Glomerular visceral epithelial cell (primary cell): ENCODE data around the gene AGO1.
A peak's percentile ranks its signal among the peaks of the same experiment; 100 is the strongest.

Source experiments
- DNase-seq: peaks from one replicate; pipeline ENCODE4 v3.0.0-alpha.2; 2016; ENCODE audit errors: extremely low spot score

AGO1 gene

DNA sequence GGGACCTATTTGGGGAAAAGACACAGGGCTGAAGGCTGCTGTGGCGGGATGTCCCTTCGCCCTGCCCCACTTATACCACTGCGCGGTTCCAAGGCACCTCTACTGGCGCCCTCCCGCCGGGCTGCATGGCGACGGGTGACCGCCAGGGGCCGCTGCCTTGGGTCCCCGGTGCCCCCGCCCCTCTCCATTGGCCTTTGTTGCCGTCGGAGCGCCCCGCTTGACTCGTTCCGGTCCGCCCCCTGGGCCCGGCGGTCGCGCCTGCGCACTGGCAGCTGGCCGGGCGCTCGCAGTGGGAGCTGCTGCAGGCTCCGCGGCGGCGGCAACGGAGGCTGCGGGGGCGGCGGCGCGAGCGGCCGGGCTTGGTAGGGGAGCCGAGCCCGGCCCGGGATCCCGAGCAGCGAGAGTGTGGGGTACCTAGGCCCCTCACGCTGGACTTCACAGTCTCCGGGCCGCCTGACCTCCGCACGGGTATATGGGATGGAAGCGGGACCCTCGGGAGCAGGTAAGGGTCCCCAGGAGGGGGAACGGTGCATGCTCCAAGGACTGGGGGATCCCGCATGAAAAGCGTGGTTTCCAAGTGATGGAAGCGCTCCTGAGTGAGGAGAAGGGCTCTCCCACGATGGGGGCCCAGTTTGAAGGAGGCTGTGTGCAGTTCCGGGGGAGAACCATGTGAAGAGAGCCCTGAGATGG, at the start of gene AGO1:
AGO1 (plus strand) TSS at position 265 of the 690 bp plus-strand sequence; CDS start at position 478, 213 bp downstream.
- DNase-seq: peak; percentile 95

DNA sequence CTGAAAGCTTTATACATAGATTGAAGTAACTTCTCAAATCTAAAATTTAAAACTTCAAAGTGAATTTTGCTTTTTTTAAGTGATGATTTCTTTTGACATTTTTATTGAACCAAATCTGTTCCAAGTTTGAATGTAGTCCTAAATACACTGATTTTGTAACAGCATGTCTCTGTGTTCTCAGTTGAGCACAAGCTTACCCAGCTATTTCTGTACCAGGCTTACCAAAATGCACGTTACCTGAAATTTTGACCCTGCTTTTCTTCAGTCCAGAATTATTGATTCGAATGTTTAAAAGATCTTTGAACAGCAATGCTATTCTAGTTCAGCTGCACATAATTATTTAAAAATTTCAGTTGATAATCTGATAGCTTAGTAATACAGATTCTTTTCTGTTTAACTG, 49.6 kb upstream of the AGO1 start:
- no peak for DNase-seq

DNA sequence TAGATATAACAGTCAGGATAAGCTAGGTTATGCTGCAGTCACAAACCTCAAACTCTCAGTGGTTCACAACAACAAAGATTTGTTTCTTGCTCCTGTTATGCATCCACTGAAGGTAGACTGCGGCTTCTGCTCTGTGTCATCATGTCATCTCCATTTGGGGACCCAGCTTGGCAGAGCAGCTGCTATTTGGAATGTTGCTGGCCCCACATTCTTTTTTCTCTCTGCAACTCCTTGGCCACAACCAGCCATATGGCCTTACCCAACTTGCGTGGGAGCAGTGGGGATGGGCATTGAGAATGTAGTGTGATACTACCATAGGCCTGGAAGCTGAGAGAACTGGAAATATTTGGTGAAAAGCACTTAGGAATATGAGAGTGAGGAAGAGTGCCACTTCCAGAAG, 48.8 kb upstream of the AGO1 start:
- DNase-seq: no peak

DNA sequence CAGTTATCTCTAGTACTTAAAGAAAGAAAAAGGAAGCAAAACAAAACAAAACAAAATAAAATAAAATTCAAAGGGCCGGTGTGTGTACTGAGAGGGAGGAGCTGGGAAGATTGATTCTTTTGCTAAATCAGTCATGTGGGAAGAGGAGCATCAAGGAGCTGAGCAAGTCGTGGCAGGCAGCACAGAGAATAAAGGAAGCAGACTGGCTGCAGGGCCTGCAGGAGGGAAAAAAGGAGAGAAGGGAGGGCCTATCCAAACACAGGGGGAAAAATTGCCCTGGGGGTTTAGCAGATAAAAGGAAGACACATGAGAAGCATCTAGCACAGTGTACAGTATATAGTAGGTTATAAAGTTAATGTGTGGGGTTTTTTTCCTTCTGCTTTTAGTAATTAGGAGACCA, 47.6 kb upstream of the AGO1 start:
- DNase-seq: no peak

DNA sequence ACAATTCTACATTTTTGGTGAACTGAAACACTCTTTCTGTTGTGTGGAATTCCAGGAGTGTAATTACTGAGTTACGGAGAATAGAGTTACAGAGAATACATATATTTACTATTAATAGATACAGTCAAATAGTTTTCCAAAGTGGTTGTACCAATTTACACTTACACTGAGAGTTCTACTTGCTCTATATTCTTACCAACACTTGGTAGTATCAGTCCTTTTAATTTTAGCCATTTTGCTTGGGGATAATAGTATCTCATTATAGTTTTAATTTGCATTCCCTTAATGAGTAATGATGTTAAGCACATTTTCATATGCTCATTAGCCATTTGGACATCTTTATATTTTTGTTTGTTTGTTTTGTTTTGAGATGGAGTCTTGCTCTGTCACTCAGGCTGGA, 46.3 kb upstream of the AGO1 start:
- no peak for DNase-seq

DNA sequence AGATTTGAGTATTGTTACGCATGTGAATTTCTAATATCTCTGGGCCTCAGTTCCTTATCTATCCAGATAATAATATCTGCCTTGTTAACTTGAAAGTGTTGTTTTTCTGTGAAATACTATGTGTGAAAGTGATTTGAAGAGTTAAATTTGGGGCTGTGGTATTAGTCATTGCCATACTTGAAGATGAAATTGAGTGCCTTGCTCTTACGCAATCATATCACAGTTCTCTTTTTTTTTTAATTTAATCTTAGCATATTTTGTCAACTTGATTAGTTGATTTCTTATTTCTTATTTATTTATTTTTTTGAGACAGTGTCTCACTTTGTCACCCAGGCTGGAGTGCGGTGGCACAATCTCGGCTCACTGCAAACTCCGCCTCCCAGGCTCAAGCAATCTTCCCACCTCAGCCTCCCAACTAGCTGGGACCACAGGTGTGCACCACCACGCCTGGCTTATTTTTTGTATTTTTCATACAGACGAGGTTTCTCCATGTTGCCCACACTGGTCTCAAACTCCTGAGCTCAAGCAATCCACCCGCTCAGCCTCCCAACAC, 44.2 kb upstream of the AGO1 start:
- no peak for DNase-seq

DNA sequence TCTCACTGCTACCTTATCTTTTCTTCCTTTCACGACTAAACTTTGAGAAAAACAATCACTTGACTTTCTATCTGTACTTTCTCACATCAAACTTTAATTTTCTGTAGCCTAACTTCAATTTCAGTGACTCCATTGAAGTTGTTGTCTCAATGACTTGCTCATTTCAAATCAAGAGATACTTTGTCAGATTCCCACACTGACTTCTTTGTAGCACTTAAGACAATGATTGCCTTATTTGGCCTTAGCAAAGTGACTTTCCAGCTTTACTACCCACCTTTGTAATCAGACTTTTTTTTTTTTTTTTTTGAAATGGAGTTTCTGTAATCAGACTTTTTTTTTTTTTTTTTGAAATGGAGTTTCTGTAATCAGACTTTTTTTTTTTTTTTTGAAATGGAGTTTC, 38.2 kb upstream of the AGO1 start:
- no peak for DNase-seq

DNA sequence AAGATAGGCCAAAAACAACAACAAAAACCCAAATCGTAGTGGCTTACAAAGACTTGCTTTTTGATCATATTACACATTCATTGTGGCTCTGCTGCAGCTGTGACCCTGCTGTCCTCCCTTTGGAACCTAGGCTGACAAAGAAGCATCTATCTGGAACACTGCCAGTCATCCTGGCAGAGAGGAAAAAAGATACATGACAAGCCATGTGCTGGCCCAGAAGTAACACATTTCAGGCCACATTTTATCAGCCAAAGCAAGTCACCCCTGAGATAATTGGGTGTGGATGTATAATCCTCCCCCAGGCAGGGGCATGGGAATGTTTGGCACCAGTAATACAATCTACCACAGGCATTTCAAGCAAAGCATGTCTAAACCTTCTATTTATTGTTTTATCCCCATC, 37.2 kb upstream of the AGO1 start:
- no peak for DNase-seq

DNA sequence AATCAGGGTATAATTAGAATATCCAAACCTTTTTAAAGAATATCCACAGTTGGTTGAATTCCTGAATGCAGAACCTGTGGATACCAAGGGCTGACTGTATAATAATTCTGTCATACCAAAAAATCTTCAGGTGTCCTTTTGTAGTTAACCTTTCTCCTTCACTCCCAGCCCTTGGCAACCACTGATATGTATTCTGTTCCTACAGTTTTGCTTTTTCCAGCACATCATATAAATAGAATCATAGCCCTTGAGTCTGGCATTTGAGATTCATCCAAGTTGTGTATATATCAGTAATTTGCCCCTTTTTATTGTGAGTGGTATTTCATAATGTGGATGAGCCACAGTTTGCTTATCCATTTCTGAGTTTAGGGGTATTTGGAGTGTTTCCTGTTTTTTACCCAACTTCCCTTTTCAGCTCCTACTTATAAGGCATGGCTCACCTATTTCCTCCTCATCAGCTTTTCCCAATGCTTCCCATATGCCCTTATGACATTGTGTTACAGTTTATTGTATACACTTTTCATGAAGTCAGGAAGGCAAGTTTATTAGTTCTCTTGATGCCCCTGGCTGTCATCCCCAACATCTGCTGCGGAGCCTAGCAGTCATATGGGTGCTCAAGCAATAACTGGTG, 35.0 kb upstream of the AGO1 start:
- DNase-seq: no peak

DNA sequence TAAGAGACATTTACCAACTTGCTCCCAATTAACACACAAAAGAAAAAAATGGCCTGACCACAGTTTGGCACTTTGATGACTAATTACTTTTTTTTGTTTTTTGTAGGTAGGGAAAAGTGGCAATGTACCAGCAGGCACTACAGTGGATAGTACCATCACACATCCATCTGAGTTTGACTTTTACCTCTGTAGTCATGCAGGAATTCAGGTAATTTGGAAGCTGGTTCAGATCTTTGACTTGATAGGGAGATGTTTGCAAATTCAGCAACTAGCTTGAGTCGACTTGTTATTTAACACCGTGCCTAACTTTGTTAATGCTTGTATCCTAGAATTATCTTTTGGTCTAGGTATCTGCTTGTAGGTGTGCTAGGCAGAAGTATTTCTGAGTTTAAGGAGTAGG, 33.0 kb upstream of the AGO1 start:
- DNase-seq: no peak

DNA sequence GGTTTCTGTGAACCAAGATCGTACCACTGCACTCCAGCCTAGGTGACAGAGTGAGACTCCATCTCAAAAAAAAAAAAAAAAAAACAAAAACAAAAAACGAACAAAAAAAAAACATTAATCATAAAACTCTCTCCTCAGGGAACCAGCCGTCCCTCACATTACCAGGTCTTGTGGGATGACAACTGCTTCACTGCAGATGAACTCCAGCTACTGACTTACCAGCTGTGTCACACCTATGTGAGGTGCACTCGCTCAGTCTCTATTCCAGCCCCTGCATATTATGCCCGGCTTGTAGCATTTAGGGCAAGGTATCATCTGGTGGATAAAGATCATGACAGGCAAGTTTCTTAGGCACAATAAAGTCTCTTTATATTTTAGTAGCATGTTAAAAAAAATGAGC, 32.3 kb upstream of the AGO1 start:
- DNase-seq: no peak

DNA sequence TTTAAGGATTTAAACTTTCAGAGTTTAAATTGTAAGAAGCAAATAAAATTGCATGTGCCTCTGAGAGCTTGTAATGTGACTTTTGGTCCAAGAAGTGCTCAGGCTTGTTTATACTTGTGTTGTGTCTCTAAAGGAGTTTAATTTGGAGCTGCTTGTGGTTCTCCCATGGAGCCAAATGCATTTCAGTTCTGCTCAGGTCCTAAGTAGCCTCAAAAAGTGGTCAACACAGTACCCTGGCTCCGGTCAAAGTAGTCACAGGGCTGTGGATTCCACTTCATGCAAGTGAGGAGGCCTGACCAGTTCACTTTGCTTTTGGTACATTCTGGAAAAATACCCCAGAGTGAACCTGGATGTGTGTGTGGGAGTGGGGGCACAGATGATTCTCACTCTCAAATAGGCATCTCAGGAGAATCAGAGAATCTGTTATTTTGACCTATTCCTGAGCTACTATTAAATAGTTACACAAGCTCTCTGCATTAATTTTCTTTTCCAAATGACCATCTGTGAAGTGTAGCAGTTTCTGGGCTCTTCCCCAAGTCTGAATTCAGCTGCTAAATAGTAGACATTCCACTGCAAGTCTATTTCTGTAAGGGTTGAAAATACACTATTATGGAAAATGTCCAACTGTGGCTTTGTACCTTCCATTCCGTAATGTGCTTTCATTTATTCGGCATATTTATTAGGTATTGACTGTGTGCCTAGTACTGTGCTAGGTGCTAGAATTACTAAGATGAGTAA, 31.7 kb upstream of the AGO1 start:
- DNase-seq: no peak

DNA sequence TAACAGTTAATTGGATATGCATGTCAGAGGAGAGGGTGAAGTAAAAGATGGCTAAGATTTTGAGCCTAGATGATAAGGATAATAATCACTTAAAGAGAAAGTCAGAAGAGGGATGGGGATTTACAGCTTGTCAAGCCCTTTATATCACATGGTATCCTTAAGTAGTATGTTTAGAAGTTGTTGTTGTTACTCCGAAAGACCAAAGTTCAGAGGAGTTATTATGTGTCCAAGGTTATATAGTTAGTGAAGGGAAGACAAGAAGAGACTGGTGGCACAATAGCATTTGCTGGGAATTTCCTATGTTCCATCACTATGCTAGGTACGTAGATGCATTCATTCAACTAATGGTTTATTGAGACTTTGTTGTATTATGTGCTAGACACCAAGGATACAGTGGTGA, 30.8 kb upstream of the AGO1 start:
- DNase-seq: no peak

DNA sequence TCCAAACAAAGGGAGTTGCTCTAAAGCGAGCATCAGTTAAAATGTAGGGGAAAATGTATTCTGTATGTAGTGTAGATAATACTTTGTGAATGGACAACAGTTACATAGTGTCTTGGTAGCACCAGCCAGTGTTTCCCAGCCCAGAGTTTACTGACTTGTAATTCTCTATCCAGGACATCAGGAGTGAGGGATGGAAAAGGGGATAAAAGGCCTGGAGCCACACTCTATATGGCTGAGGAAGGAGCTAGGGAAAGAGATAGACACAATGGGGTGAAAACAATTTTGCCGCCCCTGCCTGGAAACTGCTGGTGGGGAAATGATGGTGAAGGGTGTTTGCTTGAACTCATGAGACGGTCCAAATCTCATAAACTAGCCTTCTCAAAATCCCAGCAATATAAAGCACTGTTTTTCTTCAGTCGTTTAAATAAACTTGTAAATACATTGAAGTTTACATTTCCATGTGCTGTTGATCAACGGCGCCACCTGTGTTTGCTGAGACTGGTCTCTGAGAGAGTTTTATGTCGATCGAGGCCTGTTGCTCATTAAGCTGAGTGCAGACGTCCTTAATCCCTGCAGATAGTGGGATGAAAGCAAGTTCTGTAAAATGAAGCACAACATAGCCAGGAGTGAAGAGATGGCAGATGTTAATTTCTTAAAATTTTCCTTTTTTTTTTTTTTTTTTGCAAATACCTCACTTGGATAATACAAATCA, 27.9 kb upstream of the AGO1 start:
- no peak for DNase-seq

DNA sequence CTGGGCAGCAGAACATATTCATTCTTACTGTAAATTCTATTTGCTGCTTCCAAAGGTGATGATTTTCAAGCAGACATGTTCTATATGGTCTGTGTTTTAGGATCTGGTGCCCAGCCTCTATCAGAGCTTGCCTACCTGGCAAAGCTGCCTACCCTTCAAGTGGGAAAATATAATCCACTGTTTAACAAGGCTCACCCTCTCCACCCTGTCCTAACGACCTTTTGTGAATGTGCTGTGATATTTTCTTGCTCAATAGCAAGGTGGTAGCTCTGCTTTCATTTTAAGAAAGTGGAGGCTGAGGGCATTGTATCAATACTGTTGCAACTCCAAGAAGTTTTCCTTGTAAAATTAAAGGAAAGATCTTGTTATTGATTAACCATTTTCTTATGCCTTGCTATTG, 26.0 kb upstream of the AGO1 start:
- DNase-seq: no peak

DNA sequence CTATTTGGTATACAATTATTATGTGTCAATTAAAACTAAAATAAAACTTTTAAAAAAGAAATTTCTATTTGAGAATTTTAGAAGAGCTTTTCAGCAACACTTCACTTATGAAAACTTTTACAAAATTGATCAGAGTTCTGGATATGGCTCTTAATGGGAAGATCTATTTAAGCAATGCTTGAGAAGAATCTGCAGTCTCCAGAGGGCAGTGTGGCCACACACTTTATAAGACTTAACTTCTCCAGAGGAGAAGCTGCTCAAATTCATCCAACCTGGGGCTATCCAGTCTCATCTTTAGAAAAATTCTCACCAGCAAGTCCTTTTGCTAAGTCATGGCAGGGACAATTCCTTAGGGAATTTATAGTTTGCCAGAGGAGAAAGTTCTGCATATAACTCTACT, 25.2 kb upstream of the AGO1 start:
- DNase-seq: no peak

DNA sequence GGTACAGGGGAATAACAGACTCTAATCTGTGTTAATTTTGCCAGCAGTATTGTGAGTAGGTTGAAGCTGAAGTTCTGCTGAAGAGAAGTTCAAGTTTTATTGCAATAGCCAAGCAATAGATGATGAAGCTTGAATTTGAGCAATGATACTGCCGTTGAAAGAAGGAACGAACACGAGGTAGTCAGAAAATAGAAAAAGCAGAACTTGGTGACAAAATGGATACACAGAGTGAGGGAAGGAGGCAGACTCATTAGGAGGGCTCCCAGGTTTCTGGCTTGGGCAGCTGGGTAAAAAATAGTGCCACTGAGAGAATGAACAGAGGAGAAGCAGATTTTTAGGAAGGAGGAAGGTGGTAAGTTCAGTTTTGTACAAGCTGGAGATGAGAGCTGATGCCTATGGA, 22.3 kb upstream of the AGO1 start:
- no peak for DNase-seq

DNA sequence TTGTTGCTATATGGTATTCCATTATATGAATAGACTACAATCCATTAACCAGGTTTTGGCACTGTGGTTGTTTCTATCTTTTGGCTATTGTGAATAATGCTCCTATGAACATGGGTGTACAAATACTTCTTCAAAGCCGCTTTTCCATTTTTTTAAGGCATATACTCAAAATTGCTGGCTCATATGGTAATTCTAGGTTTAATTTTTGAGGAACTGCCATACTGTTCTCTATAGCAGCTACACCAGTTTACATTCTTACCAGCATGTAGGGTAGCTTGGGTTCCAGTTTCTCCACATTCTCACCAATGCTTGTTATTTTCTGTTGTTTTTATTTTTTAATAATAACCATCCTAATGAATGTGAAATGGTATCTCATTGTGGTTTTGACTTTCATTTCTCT, 19.9 kb upstream of the AGO1 start:
- DNase-seq: no peak

DNA sequence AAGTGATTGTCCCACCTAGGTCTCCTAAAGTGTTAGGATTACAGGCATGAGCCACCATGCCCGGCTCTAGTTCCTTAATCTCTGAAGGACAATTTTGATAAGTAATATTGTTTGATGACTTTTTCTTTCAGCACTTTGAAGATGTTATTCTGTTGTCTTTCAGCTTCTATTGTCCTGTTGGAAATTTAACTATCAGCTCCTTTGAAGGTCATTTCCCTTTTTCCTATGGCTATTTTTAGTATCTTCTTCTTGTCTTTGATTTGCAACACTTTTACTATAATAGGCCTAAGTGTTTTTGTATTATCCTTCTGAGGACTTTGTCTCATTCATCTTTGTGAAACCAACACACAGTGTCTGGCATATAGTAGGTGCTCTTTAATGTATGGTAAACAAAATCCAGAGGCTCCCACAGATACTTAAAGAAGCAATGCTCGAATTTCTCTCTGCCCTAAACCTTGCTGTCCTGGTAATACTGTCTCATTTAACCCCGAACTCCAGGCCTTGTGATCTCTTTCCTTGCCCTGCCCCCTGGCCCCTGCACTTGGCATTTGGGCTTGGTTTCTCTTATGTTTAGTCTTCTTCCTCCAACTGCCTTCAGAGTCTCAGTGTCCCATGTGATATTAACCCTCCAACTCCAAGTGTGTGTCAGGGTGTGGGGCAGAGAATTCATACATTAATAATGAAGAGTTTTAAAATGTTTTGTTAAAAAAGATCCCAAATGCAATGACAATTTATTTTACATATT, 19.0 kb upstream of the AGO1 start:
- no peak for DNase-seq

DNA sequence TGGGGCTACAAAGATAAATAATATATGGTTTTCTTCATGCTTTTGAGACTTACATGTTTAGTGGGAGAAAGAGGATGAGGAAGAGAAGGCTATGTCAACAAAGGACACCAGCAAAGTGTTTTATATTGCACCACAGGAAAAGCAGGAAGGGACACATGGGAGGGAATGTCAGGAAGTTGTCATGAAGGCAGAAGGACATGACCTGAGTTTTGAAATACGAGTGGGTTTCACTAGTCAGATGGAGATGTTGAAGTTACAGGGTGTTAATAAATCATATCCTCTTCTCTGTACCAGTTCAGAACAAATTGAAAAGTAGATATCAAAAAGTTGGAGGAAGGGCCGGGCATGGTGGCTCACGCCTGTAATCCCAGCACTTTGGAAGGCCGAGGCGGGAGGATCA, 18.2 kb upstream of the AGO1 start:
- no peak for DNase-seq

DNA sequence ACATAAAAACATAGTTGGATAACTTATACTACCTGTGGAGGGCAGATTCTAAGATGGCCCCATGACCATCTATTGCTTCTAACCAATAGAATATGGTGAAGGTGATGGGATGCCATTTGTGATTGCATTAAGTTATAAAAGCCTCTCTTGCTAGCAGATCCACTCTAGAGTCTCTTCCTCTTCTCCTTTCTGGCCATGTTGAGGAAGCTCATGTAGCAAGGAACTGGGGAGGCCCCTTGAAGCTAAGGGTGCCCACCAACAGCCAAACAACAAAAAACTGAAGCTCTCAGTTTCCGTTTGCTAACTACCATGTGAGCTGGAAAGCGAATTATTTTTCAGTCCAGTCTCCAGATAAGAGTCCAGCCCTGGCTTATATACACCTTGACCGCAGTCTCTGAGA, 16.0 kb upstream of the AGO1 start:
- no peak for DNase-seq
